Aorta (tissue), 5 donors: ENCODE data around the gene USP31. TPM values are rescaled to one million over a fixed set of nuclear protein-coding genes. Genes with fewer than 3 reads are reported as not detected.

Source experiments
- ATAC-seq: fragments of 200-7000 bp; cut with Tn5 transposase; one replicate; pipeline ENCODE4 v1.9.1; 2022; ENCODE audit warnings: moderate library complexity; ENCODE audit not compliant: low FRiP score
- DNase-seq, 2 donors: peaks; one replicate each; pipeline ENCODE4 v3.0.0-alpha.2; 2020
- H3K27ac ChIP-seq, 2 donors: one replicate each; pipeline ENCODE4 v1.5.1; 2013; ENCODE audit warnings: low read length in 2 of 2, mild to moderate bottlenecking in 2 of 2, moderate library complexity in 2 of 2, control low read depth in 1 of 2, inconsistent platforms in 1 of 2, low read depth in 1 of 2
- H3K27me3 ChIP-seq, 2 donors: one replicate each; pipeline ENCODE4 v1.6.1; 2013; ENCODE audit warnings: control low read depth in 1 of 2, low read length in 1 of 2, mild to moderate bottlenecking in 1 of 2, moderate library complexity in 1 of 2; ENCODE audit not compliant: insufficient read depth in 2 of 2, control insufficient read depth in 1 of 2
- H3K36me3 ChIP-seq, 2 donors: one replicate each; pipeline ENCODE4 v1.6.1; 2013; ENCODE audit warnings: control low read depth in 1 of 2, low read length in 1 of 2, mild to moderate bottlenecking in 1 of 2; ENCODE audit not compliant: insufficient read depth in 2 of 2, control insufficient read depth in 1 of 2
- H3K4me1 ChIP-seq, 2 donors: one replicate each; pipeline ENCODE4 v1.6.1; 2013; ENCODE audit warnings: low read length in 2 of 2, control low read depth in 1 of 2, mild to moderate bottlenecking in 1 of 2, moderate library complexity in 1 of 2; ENCODE audit not compliant: insufficient read depth in 2 of 2, control insufficient read depth in 1 of 2
- H3K4me3 ChIP-seq, 2 donors: one replicate each; pipeline ENCODE4 v1.5.1; 2013; ENCODE audit warnings: low read length in 2 of 2, control low read depth in 1 of 2, mild to moderate bottlenecking in 1 of 2
- H3K9me3 ChIP-seq: one replicate; pipeline ENCODE4 v1.6.1; 2013; ENCODE audit warnings: mild to moderate bottlenecking, low read length; ENCODE audit not compliant: control insufficient read depth
- WGBS, 2 donors: extraction: QIAGEN DNeasy Blood & Tissue Kit; methylation state at CpG; one replicate each; pipeline ENCODE4 v1.1.7; 2013; 5-methylcytosine and 5-hydroxymethylcytosine counted together
- intact Hi-C, 2 donors: fragments of 100-400 bp; cut with DNase I; formaldehyde crosslinking; loops; one replicate each; pipeline versions ENCODE4 v1.14.2 to v1.15.0; 2022
- polyA plus RNA-seq, 2 donors: library from polyadenylated mRNA; stranded (reverse); fragments of 200-250 nt; gene quantifications; one replicate each; pipeline ENCODE4 v1.2.3, GENCODE V29; 2013
- total RNA-seq, 2 donors: library from RNA; stranded (reverse); fragmentation: NEBNext Ultra II Directional; extraction: Animal tissue kit (Norgen Biotek cat#: 25700); gene quantifications; one replicate each; pipeline ENCODE4 v1.2.1, GENCODE V29; 2021
- donor health status: healthy with polysubstance abuse.
- donor health status: Bipolar disorder and iron deficiency.
- donor health status: DM: no; HTN: no; CAD: no.
- donor health status: DM: no; HTN: no; CAD: no.
- donor health status: DM: yes; HTN: yes; CAD: no.

USP31 gene
- total and polyA plus RNA-seq, 4 donors, result 1.4 to 24.6 (median 11.1) TPM

GRCh38 chr16:23164736-23165135 is 15.5 kb upstream of the USP31 start:
- 86 to 88% methylated on average over 4 of the region's 4 CpGs for WGBS, 2 donors
- no peak overlapping the region for H3K27ac ChIP-seq
- intact Hi-C loops, result no loop called here

DNA sequence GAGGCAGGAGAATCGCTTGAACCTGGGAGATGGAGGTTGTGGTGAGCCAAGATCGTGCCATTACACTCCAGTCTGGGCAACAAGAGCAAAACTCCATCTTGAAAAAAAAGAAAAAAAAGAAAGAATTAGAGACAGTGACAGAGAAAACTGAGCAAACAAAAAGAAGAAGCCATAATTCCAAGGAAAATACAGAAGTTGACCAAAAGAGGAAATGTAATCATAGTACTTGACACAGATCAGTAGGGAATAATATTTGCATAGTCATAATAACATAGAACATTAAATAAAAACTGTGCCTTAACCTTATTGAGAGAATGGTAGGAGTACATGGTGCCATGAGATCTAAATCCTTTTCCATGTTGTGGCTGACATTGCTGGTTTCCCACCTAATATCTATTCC is 14.7 kb upstream of the USP31 start:
- Histone ChIP-seq H3K27me3 (no peaks in the 10 kb centered on the region), H3K4me1 (no peaks in the 10 kb centered on the region), H3K9me3 (no peaks in the 10 kb centered on the region), H3K27ac (no peak overlapping the region), H3K4me3 (no peak overlapping the region), H3K36me3 (no peaks in the 10 kb centered on the region)
- DNase-seq (no peak), ATAC-seq (no peak)
- intact Hi-C loops, result no loop called here
- WGBS, 2 donors, result 91 to 93% methylated on average over 2 of the region's 2 CpGs

More at GRCh38 chr16:23164736-23165135, 15.5 kb upstream of the USP31 start:
- DNase-seq, result no peak
- Histone ChIP-seq H3K9me3 (no peaks in the 10 kb centered on the region), H3K4me1 (no peaks in the 10 kb centered on the region), H3K36me3 (no peaks in the 10 kb centered on the region), H3K27me3 (no peaks in the 10 kb centered on the region), H3K4me3 (no peak overlapping the region)
- no peak for ATAC-seq

DNA sequence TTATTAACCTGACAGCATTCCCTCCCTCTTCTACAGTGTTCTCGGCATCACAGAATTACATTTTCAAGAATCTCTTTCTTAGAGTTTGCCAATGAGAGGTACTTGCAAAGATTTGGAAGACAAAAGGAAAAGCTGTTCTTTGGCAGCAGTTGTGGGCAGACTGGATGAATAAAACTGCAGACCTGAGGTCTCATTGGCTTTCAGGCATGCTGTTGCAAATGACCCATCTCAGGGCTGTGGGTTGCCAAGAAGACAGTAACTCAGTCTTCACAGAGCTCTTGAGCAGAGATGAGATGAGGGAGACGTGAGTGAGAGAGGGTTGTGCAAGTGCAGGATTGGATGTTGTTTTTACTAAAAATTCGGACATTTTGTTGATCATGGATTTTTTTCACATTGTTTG is 11.3 kb upstream of the USP31 start:
- H3K27ac ChIP-seq, result no peak overlapping the region
- H3K4me1 ChIP-seq, result no peaks in the 10 kb centered on the region
- H3K4me3 ChIP-seq, result no peak overlapping the region
- no peaks in the 10 kb centered on the region for H3K36me3 ChIP-seq
- intact Hi-C loops, result no loop called here
- WGBS, 2 donors, result 65 to 71% methylated on average over 3 of the region's 3 CpGs
- DNase-seq (no peak), ATAC-seq (no peak)
- no peaks in the 10 kb centered on the region for H3K9me3 ChIP-seq
- no peaks in the 10 kb centered on the region for H3K27me3 ChIP-seq

- intact Hi-C loops, result no loop called here
- ATAC-seq (no peak), DNase-seq (no peak)
- H3K36me3 ChIP-seq, result no peaks in the 10 kb centered on the region
- WGBS, 2 donors, result 71 to 78% methylated on average over 4 of the region's 4 CpGs
- no peak overlapping the region for H3K4me3 ChIP-seq
- no peak overlapping the region for H3K27ac ChIP-seq
- no peaks in the 10 kb centered on the region for H3K27me3 ChIP-seq
- no peaks in the 10 kb centered on the region for H3K9me3 ChIP-seq
- no peaks in the 10 kb centered on the region for H3K4me1 ChIP-seq
Measured at GRCh38 chr16:23160082-23160481, 10.8 kb upstream of the USP31 start.

- intact Hi-C loops, result loop anchor here (5.0 to 10.0 kb wide), 3 partner anchors 53 to 1977 kb away; no protein-coding TSS in a partner anchor
- no peaks in the 10 kb centered on the region for H3K36me3 ChIP-seq
- H3K27ac ChIP-seq, result no peak overlapping the region
- 92 to 94% methylated on average over 6 of the region's 6 CpGs for WGBS, 2 donors
- no peaks in the 10 kb centered on the region for H3K4me1 ChIP-seq
- no peak overlapping the region for H3K4me3 ChIP-seq
- ATAC-seq (no peak), DNase-seq (no peak)
- no peaks in the 10 kb centered on the region for H3K9me3 ChIP-seq
- no peaks in the 10 kb centered on the region for H3K27me3 ChIP-seq
Measured at GRCh38 chr16:23158114-23158513, 8.9 kb upstream of the USP31 start.

DNA sequence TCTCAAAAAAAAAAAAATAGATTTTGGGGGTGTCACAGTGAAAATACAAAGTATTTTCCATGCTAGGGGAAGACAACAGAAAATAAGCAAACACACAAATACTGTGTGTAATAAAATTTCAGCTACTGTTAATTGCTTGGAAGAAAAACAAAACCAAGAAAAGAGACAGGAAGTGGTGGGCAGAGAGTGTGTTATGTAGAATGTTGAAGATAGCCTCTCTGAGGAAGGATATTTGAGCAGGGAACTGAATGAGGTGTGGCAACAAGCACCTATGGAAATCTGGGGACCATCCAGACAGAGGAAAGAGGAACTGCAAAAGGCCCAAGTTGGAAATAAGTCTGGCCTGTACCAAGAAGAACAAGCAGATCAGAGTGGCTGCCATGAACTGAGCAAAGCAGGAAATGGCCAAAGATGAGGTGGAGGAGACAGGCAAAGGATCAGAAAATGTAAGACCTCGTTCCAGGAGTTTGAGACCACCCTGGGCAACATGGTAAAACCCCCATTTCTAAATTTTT is 7.8 kb upstream of the USP31 start:
- no peaks in the 10 kb centered on the region for H3K27me3 ChIP-seq
- no peak for DNase-seq
- ATAC-seq, result no peak
- H3K9me3 ChIP-seq, result no peaks in the 10 kb centered on the region
- H3K36me3 ChIP-seq, result no peaks in the 10 kb centered on the region
- 68 to 75% methylated on average over 1 of the region's 1 CpG for WGBS, 2 donors
- intact Hi-C loops, result loop anchor here (5.0 to 10.0 kb wide), 3 partner anchors 52 to 1978 kb away; no protein-coding TSS in a partner anchor
- no peak overlapping the region for H3K27ac ChIP-seq
- no peak overlapping the region for H3K4me3 ChIP-seq
- H3K4me1 ChIP-seq, result no peaks in the 10 kb centered on the region

- Histone ChIP-seq H3K27ac (no peak overlapping the region), H3K9me3 (no peaks in the 10 kb centered on the region), H3K36me3 (no peaks in the 10 kb centered on the region), H3K4me1 (no peaks in the 10 kb centered on the region), H3K27me3 (no peaks in the 10 kb centered on the region), H3K4me3 (no peak overlapping the region)
- no peak for DNase-seq
- WGBS, 2 donors, result 63 to 65% methylated on average over 3 of the region's 3 CpGs
- no peak for ATAC-seq
- intact Hi-C loops, result loop anchor here (5.0 to 10.0 kb wide), 3 partner anchors 51 to 1979 kb away; no protein-coding TSS in a partner anchor
Measured at GRCh38 chr16:23156110-23156509, 6.9 kb upstream of the USP31 start.

DNA sequence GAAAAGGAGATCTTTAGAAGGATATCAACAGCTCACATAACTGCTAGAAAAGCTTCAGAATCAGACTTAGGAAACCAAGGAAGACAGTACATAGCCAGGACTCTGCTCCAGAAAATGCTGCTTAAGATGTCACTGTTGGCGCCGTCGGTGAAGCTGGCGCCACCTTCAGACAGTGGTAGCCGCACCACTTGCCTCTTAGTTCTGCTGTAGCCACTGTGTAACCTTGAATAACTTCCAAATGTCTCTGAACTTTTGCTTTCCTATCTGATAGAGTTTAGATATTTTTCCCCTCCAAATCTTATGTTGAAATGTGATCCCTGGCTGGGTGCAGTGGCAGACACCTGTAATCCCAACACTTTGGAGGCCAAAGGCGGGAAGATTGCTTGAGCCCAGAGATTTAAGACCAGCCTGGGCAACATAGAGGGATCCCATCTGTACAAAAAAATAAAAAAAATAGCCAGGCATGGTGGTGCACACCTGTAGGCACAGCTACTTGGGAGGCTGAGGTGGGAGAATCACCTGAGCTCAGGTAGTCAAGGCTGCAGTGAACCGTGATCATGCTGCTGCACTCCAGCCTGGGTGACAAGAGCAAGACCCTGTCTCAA is 6.3 kb upstream of the USP31 start:
- H3K27me3 ChIP-seq, result no peaks in the 10 kb centered on the region
- H3K4me3 ChIP-seq, result no peak overlapping the region
- H3K9me3 ChIP-seq, result no peaks in the 10 kb centered on the region
- H3K27ac ChIP-seq, result no peak overlapping the region
- no peaks in the 10 kb centered on the region for H3K4me1 ChIP-seq
- WGBS, 2 donors, result 30 to 31% methylated on average over 7 of the region's 7 CpGs
- no peaks in the 10 kb centered on the region for H3K36me3 ChIP-seq
- intact Hi-C loops, result loop anchor here (5.0 to 10.0 kb wide), 3 partner anchors 51 to 1979 kb away; no protein-coding TSS in a partner anchor
- DNase-seq (no peak), ATAC-seq (no peak)
